H9 (cell line): Measurements from ENCODE around the gene NRG3. TPM values are rescaled to one million over a fixed set of nuclear protein-coding genes. Genes with fewer than 3 reads are reported as not detected.

Experiments
- DNase-seq: peaks from one replicate; pipeline ENCODE4 v3.0.0-alpha.2; 2017
- H2AFZ ChIP-seq: one replicate; pipeline ENCODE4 v1.6.1; 2013; ENCODE audit warnings: mild to moderate bottlenecking, low read length, control low read depth, moderate library complexity
- H2AK5ac ChIP-seq: 2 replicates; pipeline ENCODE4 v1.6.1; 2013; ENCODE audit warnings: low read length, control low read depth, mixed read lengths; ENCODE audit not compliant: insufficient read length
- H2BK120ac ChIP-seq: one replicate; pipeline ENCODE4 v1.6.1; 2013; ENCODE audit warnings: low read depth, mild to moderate bottlenecking, low read length, control low read depth, inconsistent platforms; ENCODE audit not compliant: poor library complexity, severe bottlenecking
- H2BK12ac ChIP-seq: 2 replicates; pipeline ENCODE4 v1.6.1; 2013; ENCODE audit warnings: low read length, control low read depth, mixed read lengths, low read depth; ENCODE audit not compliant: insufficient read length
- H2BK15ac ChIP-seq: 2 replicates; pipeline ENCODE4 v1.6.1; 2013; ENCODE audit warnings: low read depth, low read length, control low read depth
- H2BK20ac ChIP-seq: one replicate; pipeline ENCODE4 v1.6.1; 2013; ENCODE audit warnings: low read depth, mild to moderate bottlenecking, low read length, control low read depth, inconsistent platforms; ENCODE audit not compliant: poor library complexity, severe bottlenecking
- H2BK5ac ChIP-seq: 2 replicates; pipeline ENCODE4 v1.6.1; 2013; ENCODE audit warnings: low read length, control low read depth, mixed read lengths; ENCODE audit not compliant: insufficient read length
- H3K14ac ChIP-seq: 2 replicates; pipeline ENCODE4 v1.6.1; 2013; ENCODE audit warnings: low read length, control low read depth; ENCODE audit not compliant: insufficient read depth
- H3K18ac ChIP-seq: 2 replicates; pipeline ENCODE4 v1.6.1; 2013; ENCODE audit warnings: low read depth, mild to moderate bottlenecking, mixed read lengths, low read length, control low read depth; ENCODE audit not compliant: insufficient read length
- H3K23ac ChIP-seq: 2 replicates; pipeline ENCODE4 v1.6.1; 2013; ENCODE audit warnings: low read length, control low read depth, mixed read lengths, low read depth; ENCODE audit not compliant: insufficient read length
- H3K23me2 ChIP-seq: 2 replicates; pipeline ENCODE4 v1.6.1; 2013; ENCODE audit warnings: low read depth, mild to moderate bottlenecking, mixed read lengths, low read length, control low read depth; ENCODE audit not compliant: insufficient read length, poor library complexity, severe bottlenecking
- H3K27ac ChIP-seq: 2 replicates; pipeline ENCODE4 v1.5.1; 2013; ENCODE audit warnings: low read length, control low read depth, mixed read lengths, low read depth; ENCODE audit not compliant: insufficient read length
- H3K27me3 ChIP-seq: 2 replicates; pipeline ENCODE4 v1.6.1; 2013; ENCODE audit warnings: low read length, control low read depth, inconsistent platforms; ENCODE audit not compliant: insufficient read depth
- H3K4ac ChIP-seq: 2 replicates; pipeline ENCODE4 v1.6.1; 2013; ENCODE audit warnings: low read depth, mild to moderate bottlenecking, control low read depth, inconsistent platforms, low read length, moderate library complexity
- H3K4me1 ChIP-seq: 2 replicates; pipeline ENCODE4 v1.6.1; 2013; ENCODE audit warnings: low read length, control low read depth, inconsistent platforms; ENCODE audit not compliant: insufficient read depth
- H3K4me2 ChIP-seq: 2 replicates; pipeline ENCODE4 v1.6.1; 2013; ENCODE audit warnings: low read length, control low read depth, mixed read lengths; ENCODE audit not compliant: insufficient read length, insufficient read depth
- H3K56ac ChIP-seq: 2 replicates; pipeline ENCODE4 v1.6.1; 2013; ENCODE audit warnings: low read depth, mild to moderate bottlenecking, mixed read lengths, low read length, control low read depth; ENCODE audit not compliant: insufficient read length
- H3K79me1 ChIP-seq: 2 replicates; pipeline ENCODE4 v1.6.1; 2013; ENCODE audit warnings: low read depth, mild to moderate bottlenecking, moderate library complexity, low read length, control low read depth, inconsistent platforms; ENCODE audit not compliant: insufficient read depth, poor library complexity, severe bottlenecking
- H3K79me2 ChIP-seq: 2 replicates; pipeline ENCODE4 v1.6.1; 2013; ENCODE audit warnings: low read length, control low read depth, inconsistent platforms; ENCODE audit not compliant: insufficient read depth
- H3K9ac ChIP-seq: 2 replicates; pipeline ENCODE4 v1.6.1; 2013; ENCODE audit warnings: low read length, control low read depth, mixed read lengths; ENCODE audit not compliant: insufficient read length; ENCODE audit errors: extremely low read depth
- H3K9me3 ChIP-seq: one replicate; pipeline ENCODE4 v1.6.1; 2013; ENCODE audit warnings: low read depth, low read length, inconsistent platforms; ENCODE audit not compliant: control insufficient read depth
- H3T11ph ChIP-seq: one replicate; pipeline ENCODE4 v1.6.1; 2013; ENCODE audit warnings: mild to moderate bottlenecking, low read length, control low read depth, inconsistent platforms
- H4K20me1 ChIP-seq: one replicate; pipeline ENCODE4 v1.6.1; 2013; ENCODE audit not compliant: control insufficient read depth, insufficient read length, insufficient read depth
- H4K5ac ChIP-seq: 2 replicates; pipeline ENCODE4 v1.6.1; 2013; ENCODE audit warnings: low read depth, mild to moderate bottlenecking, mixed read lengths, low read length, control low read depth; ENCODE audit not compliant: insufficient read length
- H4K8ac ChIP-seq: replicated peaks from 2 replicates; pipeline ENCODE4 v1.6.1; 2013; ENCODE audit warnings: low read length, control low read depth, mixed read lengths, low read depth; ENCODE audit not compliant: insufficient read length
- H4K91ac ChIP-seq: 2 replicates; pipeline ENCODE4 v1.6.1; 2013; ENCODE audit warnings: low read depth, mild to moderate bottlenecking, moderate library complexity, mixed read lengths, low read length, control low read depth; ENCODE audit not compliant: insufficient read length
- H3K27ac Mint-ChIP-seq, 3 experiments: 2 replicates in 2 of 3; 3 replicates in 1 of 3; pipeline ENCODE4 v1.8.0; 2020 to 2021; ENCODE audit warnings: mixed read lengths in 3 of 3, mild to moderate bottlenecking in 1 of 3, moderate library complexity in 1 of 3
- H3K27me3 Mint-ChIP-seq: 2 replicates; pipeline ENCODE4 v1.8.0; 2021; ENCODE audit warnings: low read depth, mild to moderate bottlenecking, moderate library complexity, mixed read lengths
- H3K36me3 Mint-ChIP-seq, 3 experiments: 2 replicates in 2 of 3; 3 replicates in 1 of 3; pipeline ENCODE4 v1.8.0; 2020 to 2021; ENCODE audit warnings: low read depth in 3 of 3, mixed read lengths in 3 of 3; ENCODE audit not compliant: insufficient read depth in 1 of 3
- H3K4me1 Mint-ChIP-seq, 2 experiments: 2 replicates each; pipeline ENCODE4 v1.8.0; 2020; ENCODE audit warnings: mixed read lengths in 2 of 2
- H3K4me3 Mint-ChIP-seq, 2 experiments: 2 replicates in 1 of 2; 3 replicates in 1 of 2; pipeline ENCODE4 v1.8.0; 2020 to 2021; ENCODE audit warnings: mild to moderate bottlenecking in 2 of 2, mixed read lengths in 2 of 2, moderate library complexity in 1 of 2
- H3K9me3 Mint-ChIP-seq, 2 experiments: 2 replicates in 1 of 2; 3 replicates in 1 of 2; pipeline ENCODE4 v1.8.0; 2020; ENCODE audit warnings: mild to moderate bottlenecking in 2 of 2, mixed read lengths in 2 of 2, moderate library complexity in 1 of 2
- CTCF ChIP-seq: fragments of 200-600 bp; sonication (generic); conservative IDR thresholded peaks from 3 replicates; pipeline ENCODE4 v1.8.0; 2021; ENCODE audit warnings: antibody characterized with exemption, mild to moderate bottlenecking
- WGBS: extraction: QIAGEN DNeasy Blood & Tissue Kit; methylation state at CpG from one replicate; pipeline ENCODE4 v1.1.7; 2013; ENCODE audit warnings: missing lambda C conversion rate, low lambda C conversion rate, mixed read lengths; ENCODE audit not compliant: insufficient read length; ENCODE audit errors: extremely low coverage; 5-methylcytosine and 5-hydroxymethylcytosine counted together
- total RNA-seq: library from RNA; stranded (reverse); gene quantifications from 2 replicates; pipeline ENCODE4 v1.2.1, GENCODE V29; 2021

NRG3 gene
- total RNA-seq, 1 experiment from 2014 or later = 1.6 TPM

- Histone ChIP-seq H3K9me3 (no peaks in the 10 kb centered on the region), H2BK120ac (no peak overlapping the region), H3K14ac (no peak overlapping the region), H3K27me3 (no peaks in the 10 kb centered on the region), H3K23ac (no peak overlapping the region), H3K27ac (no peak overlapping the region), H4K20me1 (no peaks in the 10 kb centered on the region), H3K4me1 (peaks cover 3% of the 10 kb centered on the region; the same call in 1 of the 2 replicates), H4K91ac (no peak overlapping the region), H3T11ph (no peak overlapping the region), H2BK15ac (no peak overlapping the region), H3K4ac (no peak overlapping the region), H3K56ac (no peak overlapping the region), H2BK20ac (no peak overlapping the region), H3K9ac (no peak overlapping the region), H4K8ac (no peak overlapping the region), H3K4me2 (no peak overlapping the region), H4K5ac (no peak overlapping the region), H2AK5ac (no peak overlapping the region), H2BK5ac (no peak overlapping the region), H3K79me2 (no peaks in the 10 kb centered on the region), H3K23me2 (no peaks in the 10 kb centered on the region), H3K79me1 (no peaks in the 10 kb centered on the region), H2AFZ (no peak overlapping the region), H2BK12ac (no peak overlapping the region), H3K18ac (no peak overlapping the region)
- 0 out of 4 replicates have a peak, but pooled peaks cover 0 to 8% of the 10 kb centered on the region in 2 experiments for H3K4me1 Mint-ChIP-seq
- H3K36me3 Mint-ChIP-seq = no peaks in the 10 kb centered on the region
- no peaks in the 10 kb centered on the region for H3K27me3 Mint-ChIP-seq
- no peak overlapping the region for H3K4me3 Mint-ChIP-seq
- WGBS = no CpG with 5 or more reads among the region's 1 CpG
- DNase-seq = no peak
- H3K27ac Mint-ChIP-seq = no peak overlapping the region
- TF ChIP-seq CTCF = no peak
- H3K9me3 Mint-ChIP-seq = no peaks in the 10 kb centered on the region
These were observed 697.8 kb downstream of the NRG3 start for GRCh38 chr10:82572744-82573143.
